HepG2 (cell line): ENCODE results near the gene GOLGA8B. TPM values are rescaled to one million over a fixed set of nuclear protein-coding genes. Genes with fewer than 3 reads are reported as not detected.
A peak's percentile ranks its signal among the peaks of the same experiment; 100 is the strongest.
"Not testable (repeated sequence)": the region's sequence is repeated elsewhere in the genome, so short reads cannot be mapped to it uniquely, and the experiment has no call there.

ENCODE experiments used
- ATAC-seq: fragments of 200-7000 bp; cut with Tn5 transposase; 3 replicates; pipeline ENCODE4 v1.9.1; 2020; ENCODE audit warnings: mild to moderate bottlenecking, moderate library complexity
- BruUV-seq: library from RNA; stranded (reverse); fragments of 400-500 nt; replicated peaks from 2 replicates; lab custom pipeline; 2021; lab: Mats Ljungman, UMichigan
- CTCF ChIA-PET: fragments of 300-600 bp; formaldehyde crosslinking; extraction: SDS; loops from one replicate; lab custom pipeline; 2021; ENCODE audit warnings: low total read pairs, inconsistent platforms, low intra/inter-chr PET ratio; lab: Yijun Ruan, JAX
- POLR2A ChIA-PET: fragments of 350-600 bp; sonication (Branson Sonifier 250); formaldehyde crosslinking; loops from one replicate; lab custom pipeline; 2020; ENCODE audit warnings: antibody characterized with exemption, inconsistent platforms; lab: Yijun Ruan, JAX
- DNase-seq: peaks from one replicate; pipeline ENCODE4 v3.0.0-alpha.2; 2015; ENCODE audit warnings: low spot score
- FAIRE-seq: peaks from 3 replicates; lab custom pipeline; 2011; peaks lifted over from hg19 to GRCh38; lab: Jason Lieb, UNC
- H2AFZ ChIP-seq: one replicate; pipeline ENCODE4 v1.6.1; 2011; ENCODE audit warnings: low read length, inconsistent platforms
- H3K27ac ChIP-seq: fragments of 300-600 bp; 3 replicates; pipeline ENCODE4 v1.8.0; 2011; ENCODE audit warnings: mixed run types, mild to moderate bottlenecking, mixed read lengths, low read length, inconsistent platforms; ENCODE audit not compliant: insufficient read depth; ENCODE audit errors: extremely low read length
- H3K27me3 ChIP-seq, 2 experiments: fragments of 200-600 bp in 1 of 2; 2 replicates in 1 of 2; 3 replicates in 1 of 2; pipeline versions ENCODE4 v1.6.0 to v1.8.0; 2011; ENCODE audit warnings: low read length in 2 of 2, mild to moderate bottlenecking in 2 of 2, moderate library complexity in 2 of 2, inconsistent platforms in 1 of 2; ENCODE audit not compliant: insufficient read depth in 2 of 2, control insufficient read depth in 1 of 2
- H3K36me3 ChIP-seq, 2 experiments: fragments of 200-600 bp in 1 of 2; replicated peaks in 1 of 2; 2 replicates in 1 of 2; 3 replicates in 1 of 2; pipeline versions ENCODE4 v1.5.1 to v1.8.0; 2011; ENCODE audit warnings: low read length in 2 of 2, inconsistent platforms in 1 of 2; ENCODE audit not compliant: insufficient read depth in 2 of 2, control insufficient read depth in 1 of 2
- H3K4me1 ChIP-seq: 2 replicates; pipeline ENCODE4 v1.5.1; 2012; ENCODE audit warnings: low read length, inconsistent platforms; ENCODE audit not compliant: insufficient read depth
- H3K4me2 ChIP-seq: 2 replicates; pipeline ENCODE4 v1.6.0; 2011; ENCODE audit warnings: low read depth, low read length, inconsistent platforms
- H3K4me3 ChIP-seq, 3 experiments: fragments of 200-600 bp in 1 of 3; sonication (generic), shearing (Covaris generic) in 1 of 3; replicated peaks in 1 of 3; 2 replicates each; pipeline ENCODE4 v1.5.1; 2011 to 2016; ENCODE audit warnings: low read length in 3 of 3, inconsistent platforms in 2 of 3, low read depth in 2 of 3, mild to moderate bottlenecking in 2 of 3, control low read depth in 1 of 3, mixed read lengths in 1 of 3; ENCODE audit not compliant: insufficient read depth in 1 of 3
- H3K79me2 ChIP-seq: one replicate; pipeline ENCODE4 v1.6.1; 2011; ENCODE audit warnings: low read length, inconsistent platforms; ENCODE audit not compliant: insufficient read depth
- H3K9ac ChIP-seq: 2 replicates; pipeline ENCODE4 v1.6.0; 2011; ENCODE audit warnings: mild to moderate bottlenecking, low read depth, low read length, inconsistent platforms; ENCODE audit not compliant: insufficient read depth
- H3K9me3 ChIP-seq: 2 replicates; pipeline ENCODE4 v1.5.1; 2012; ENCODE audit warnings: mild to moderate bottlenecking, low read length
- H4K20me1 ChIP-seq: 2 replicates; pipeline ENCODE4 v1.6.0; 2011; ENCODE audit warnings: inconsistent platforms, mild to moderate bottlenecking, low read length, moderate library complexity; ENCODE audit not compliant: insufficient read depth
- NR3C1 ChIP-seq: sonication (generic); formaldehyde crosslinking; IDR thresholded peaks from 2 replicates; pipeline ENCODE4 v1.4.0; 2020; ENCODE audit warnings: missing genetic modification reagents
- ZNF549 ChIP-seq: sonication (generic); formaldehyde crosslinking; IDR thresholded peaks from 2 replicates; pipeline ENCODE4 v1.5.0; 2020; ENCODE audit warnings: missing genetic modification reagents
- WGBS: methylation state at CpG from one replicate; pipeline ENCODE4 v1.1.6; 2017; ENCODE audit warnings: low lambda C conversion rate; 5-methylcytosine and 5-hydroxymethylcytosine counted together
- in situ Hi-C: cut with HindIII; loops from 2 replicates; pipeline ENCODE4 v1.10.0; 2017; ENCODE audit warnings: low pct_unique_long_range_greater_than_20kb; ENCODE audit not compliant: extremely low pct_ligation_motif_present
- intact Hi-C: fragments of 100-400 bp; cut with micrococcal nuclease; formaldehyde crosslinking; loops from one replicate; pipeline ENCODE4 v1.10.0; 2022; ENCODE audit not compliant: unreplicated experiment
- polyA plus RNA-seq, 8 experiments: library from polyadenylated mRNA; depleted of rRNA in 3 of 8; stranded (reverse) in 7 of 8; unstranded in 1 of 8; fragments of >200 nt; fragmentation: Illumina TruSeq in 4 of 8; extraction: Trizol in 4 of 8; gene quantifications; 2 replicates each; pipeline versions ENCODE4 v1.2.1 to v1.2.3, GENCODE V29; 2011 to 2016; ENCODE audit warnings: low read depth in 4 of 8, missing spikeins in 1 of 8, mixed read lengths in 1 of 8; ENCODE audit not compliant: insufficient read depth in 1 of 8
- total RNA-seq, 5 experiments: library from RNA; depleted of rRNA; stranded (reverse); fragments of >200 nt; fragmentation: Illumina TruSeq; extraction: Trizol; gene quantifications; 2 replicates each; pipeline ENCODE4 v1.2.3, GENCODE V29; 2016; ENCODE audit warnings: low read depth in 1 of 5

GOLGA8B gene
- total and polyA plus RNA-seq, 2 of the 13 experiments (the other 11 are each of a cell fraction or from before 2014, with no cell fraction given), result 38.8 to 89.0 TPM

- ATAC-seq (no peak), FAIRE-seq (no peak), DNase-seq (no peak)
- TF ChIP-seq ZNF549 (CRISPR knock-in tag) (no peak), NR3C1 (CRISPR knock-in tag) (no peak)
- H3K4me3 ChIP-seq, result no peak overlapping the region
- H3K79me2 ChIP-seq, result peaks cover 52% of the 10 kb centered on the region
- no peaks in the 10 kb centered on the region for H3K27me3 ChIP-seq
- ChIA-PET CTCF (no interaction called here), POLR2A (no interaction called here)
- no peaks in the 10 kb centered on the region for H3K36me3 ChIP-seq
- 100% methylated on average over 2 of the region's 9 CpGs for WGBS
- intact Hi-C loops, result no loop called here
- in situ Hi-C loops, result loop anchor here (25.0 kb wide), 3 partner anchors 144 to 519 kb away; partner anchors contain the start of genes EMC4 and GOLGA8A
- no peak overlapping the region for H3K27ac ChIP-seq
- peaks cover 57% of the 10 kb centered on the region for H3K4me1 ChIP-seq
- no peak overlapping the region for H2AFZ ChIP-seq
- no peak overlapping the region for H3K9ac ChIP-seq
- peak overlapping the region; percentile 86; the same call in 1 of the 2 replicates for H3K4me2 ChIP-seq
- BruUV-seq, result TSS peak; percentile 28
- peaks cover 6% of the 10 kb centered on the region; the same call in 1 of the 2 replicates for H4K20me1 ChIP-seq
- H3K9me3 ChIP-seq, result no peaks in the 10 kb centered on the region
Measured at GRCh38 chr15:34581043-34581365, 2.4 kb downstream of the GOLGA8B start.

GRCh38 chr15:34580251-34581042, 3.0 kb downstream of the GOLGA8B start:
- H3K36me3 ChIP-seq, FAIRE-seq, H3K4me2 ChIP-seq, H4K20me1 ChIP-seq, ATAC-seq, H3K27ac ChIP-seq, H2AFZ ChIP-seq, DNase-seq, CTCF ChIA-PET, BruUV-seq, H3K9ac ChIP-seq, H3K4me3 ChIP-seq, H3K27me3 ChIP-seq, intact Hi-C loops, H3K9me3 ChIP-seq, POLR2A ChIA-PET: not testable (repeated sequence)
- in situ Hi-C loops, result loop anchor here (25.0 kb wide), 3 partner anchors 143 to 518 kb away; partner anchors contain the start of genes EMC4 and GOLGA8A
- Histone ChIP-seq H3K4me1 (peaks cover 57% of the 10 kb centered on the region), H3K79me2 (peaks cover 58% of the 10 kb centered on the region)
- WGBS, result 90% methylated on average over 12 of the region's 15 CpGs
